ENCODE measurements around the gene SIPA1L2.
"Not testable (repeated sequence)": the region's sequence is repeated elsewhere in the genome, so short reads cannot be mapped to it uniquely, and the experiment has no call there.

Gene SIPA1L2

DNA sequence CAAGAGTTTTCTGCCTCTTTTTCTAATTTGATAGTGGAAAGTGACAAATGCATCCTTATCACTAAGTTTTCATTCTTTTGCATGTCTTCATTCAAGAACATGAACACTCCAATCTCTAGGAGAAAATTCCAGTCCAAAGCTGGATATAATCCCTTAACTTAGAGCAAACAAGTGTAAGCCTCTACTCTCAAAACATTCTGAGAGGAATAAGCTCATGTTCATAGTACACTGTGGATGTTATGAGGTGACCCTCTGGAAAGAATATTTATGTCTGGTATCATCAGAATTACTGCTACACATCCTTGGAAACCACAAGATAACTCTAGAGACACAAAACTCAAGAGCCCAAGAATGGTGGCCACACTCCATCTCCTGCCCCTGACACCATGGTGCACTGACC is 15.1 kb downstream of the SIPA1L2 start:
- DNase-seq = no peak

DNA sequence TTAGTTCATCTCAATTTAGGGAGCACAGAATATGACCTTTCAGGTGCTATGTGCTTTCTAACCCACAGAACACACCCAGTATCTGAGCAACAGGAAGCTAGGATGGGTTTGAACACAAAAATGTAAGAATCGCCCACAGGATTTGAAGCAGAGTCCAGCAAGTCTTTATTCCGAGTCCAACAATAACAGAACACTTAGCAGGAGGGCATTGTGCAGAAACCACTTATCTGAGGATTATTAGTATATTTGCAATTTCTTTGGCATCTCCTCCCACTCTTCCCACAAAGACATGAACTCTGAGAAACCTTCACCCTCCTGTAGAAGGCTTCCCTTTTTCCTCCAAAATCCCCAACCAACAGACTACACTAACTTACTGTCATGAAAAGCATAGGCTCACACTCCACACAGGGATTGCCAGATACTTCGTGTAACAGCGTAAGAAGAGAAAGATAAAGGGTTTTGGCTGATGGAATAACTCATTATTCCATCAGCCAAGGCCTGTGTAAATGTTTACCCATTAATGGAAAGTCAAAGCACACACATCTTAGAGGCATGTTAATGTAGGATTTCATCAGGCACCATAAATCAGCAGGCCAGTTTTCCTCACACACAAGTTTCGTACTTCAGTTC is 16.1 kb downstream of the SIPA1L2 start:
- no peak for DNase-seq

DNA sequence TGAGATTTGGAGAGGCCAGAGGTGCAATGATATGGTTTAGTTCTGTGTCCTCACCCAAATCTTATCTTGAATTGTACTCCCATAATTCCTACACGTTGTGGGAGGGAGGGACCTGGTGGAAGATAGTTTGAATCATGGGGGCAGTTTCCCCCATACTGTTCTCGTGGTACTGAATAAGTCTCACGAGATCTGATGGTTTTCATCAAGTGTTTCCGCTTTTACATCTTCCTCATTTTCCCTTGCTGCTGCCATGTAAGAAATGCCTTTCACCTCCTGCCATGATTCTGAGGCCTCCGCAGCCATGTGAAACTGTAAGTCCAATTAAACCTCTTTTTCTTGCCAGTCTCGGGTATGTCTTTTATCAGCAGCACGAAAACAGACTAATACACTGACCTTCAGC is 17.1 kb downstream of the SIPA1L2 start:
- DNase-seq = not testable (repeated sequence)

DNA sequence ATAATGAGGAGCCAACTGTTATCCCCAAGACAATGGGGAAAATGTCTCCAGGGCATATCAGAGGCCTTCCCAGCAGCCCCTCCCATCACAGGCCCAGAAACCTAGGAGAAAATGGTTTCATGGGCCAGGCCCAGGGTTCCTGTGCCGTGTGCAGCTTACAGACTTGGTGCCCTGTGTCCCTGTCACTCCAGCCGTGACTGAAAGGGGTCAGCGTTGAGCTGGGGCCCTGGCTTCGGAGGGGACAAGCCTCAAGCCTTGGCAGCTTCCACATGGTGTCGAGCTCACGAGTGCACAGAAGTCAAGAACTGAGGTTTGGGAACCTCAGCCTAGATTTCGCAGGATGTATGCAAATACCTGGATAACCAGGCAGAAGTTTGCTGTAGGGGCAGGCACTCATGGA is 18.1 kb downstream of the SIPA1L2 start:
- DNase-seq = no peak

DNA sequence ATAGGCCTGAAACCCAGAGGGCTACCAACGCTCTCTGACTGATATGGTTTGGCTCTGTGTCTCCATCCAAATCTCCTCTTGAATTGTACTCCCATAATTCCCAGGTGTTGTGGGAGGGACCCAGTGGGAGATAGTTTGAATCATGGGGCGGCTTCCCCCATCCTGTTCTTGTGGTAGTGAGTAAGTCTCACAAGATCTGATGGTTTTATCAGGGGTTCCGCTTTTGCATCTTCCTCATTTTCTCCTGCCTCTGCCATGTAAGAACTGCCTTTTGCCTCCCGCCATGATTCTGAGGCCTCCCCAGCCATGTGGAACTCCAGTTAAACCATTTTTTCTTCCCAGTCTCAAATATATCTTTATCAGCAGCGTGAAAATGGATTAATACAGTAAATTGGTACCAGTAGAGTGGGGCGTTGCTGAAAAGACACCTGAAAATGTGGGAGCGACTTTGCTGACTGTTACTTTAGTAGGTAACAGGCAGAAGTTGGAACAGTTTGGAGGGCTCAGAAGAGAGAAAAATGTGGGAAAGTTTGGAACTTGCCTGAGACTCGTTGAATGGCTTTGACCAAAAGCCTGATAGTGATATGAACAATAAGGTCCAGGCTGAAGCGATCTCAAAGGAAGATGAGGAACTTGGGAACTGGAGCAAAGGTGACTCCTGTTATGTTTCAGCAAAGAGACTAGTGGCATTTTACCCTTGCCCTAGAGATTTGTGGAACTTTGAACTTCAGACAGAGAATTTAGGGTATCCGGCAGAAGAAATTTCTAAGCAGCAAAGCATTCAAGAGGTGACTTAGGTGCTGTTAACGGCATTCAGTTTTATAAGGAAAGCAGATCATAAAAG is 18.8 kb downstream of the SIPA1L2 start:
- DNase-seq = not testable (repeated sequence)

DNA sequence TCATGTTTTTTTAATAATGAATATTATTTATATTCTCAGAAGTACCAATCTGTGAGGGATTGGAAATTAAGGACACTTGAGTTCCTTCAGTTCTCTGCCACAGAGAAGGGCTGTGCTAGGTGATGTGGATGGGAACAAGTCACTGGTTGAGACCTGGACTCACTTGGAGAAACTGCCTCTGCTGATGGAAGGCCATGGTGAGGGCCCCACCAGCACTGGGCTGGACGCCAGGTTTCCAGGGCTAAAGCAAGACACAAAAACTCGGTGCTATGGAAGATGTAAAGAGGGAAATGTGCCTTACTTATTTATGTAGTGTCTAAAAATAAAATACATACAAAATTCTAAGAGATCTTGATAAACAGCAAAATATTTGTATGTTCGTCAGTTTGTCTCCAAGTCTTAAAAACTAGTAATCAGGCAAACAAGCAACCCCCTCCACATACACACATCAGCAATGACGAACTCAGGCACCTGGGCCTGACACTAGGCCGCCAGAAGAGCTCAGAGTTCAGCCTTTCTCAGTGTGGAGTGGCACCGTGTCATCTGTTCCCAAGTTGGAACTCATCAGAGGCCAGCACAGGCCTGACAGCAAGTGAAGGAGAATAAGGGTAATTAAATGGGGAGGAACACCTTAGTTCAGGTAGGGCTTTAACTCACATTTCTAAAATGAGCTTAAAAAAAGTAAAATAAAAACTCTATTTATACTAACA is 19.6 kb downstream of the SIPA1L2 start:
- DNase-seq = no peak

DNA sequence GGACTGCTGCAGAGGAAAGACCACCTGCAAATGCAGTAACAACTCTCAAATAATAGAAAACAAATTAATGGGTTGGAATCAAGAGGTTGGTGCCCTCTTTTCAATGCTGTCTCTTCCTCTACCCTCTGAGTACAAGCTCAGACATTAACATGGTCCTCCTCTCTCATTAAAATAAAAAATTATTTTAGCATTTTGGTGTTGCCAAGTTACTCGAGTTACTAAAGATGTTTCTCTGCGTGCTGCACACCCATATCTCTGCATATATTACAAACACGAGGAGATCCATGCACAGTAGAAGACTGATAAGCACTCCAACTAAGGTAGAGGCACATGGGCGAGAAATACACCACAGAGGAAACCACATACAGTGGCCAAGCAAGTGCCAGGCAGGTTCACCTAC is 21.5 kb downstream of the SIPA1L2 start:
- DNase-seq = no peak

DNA sequence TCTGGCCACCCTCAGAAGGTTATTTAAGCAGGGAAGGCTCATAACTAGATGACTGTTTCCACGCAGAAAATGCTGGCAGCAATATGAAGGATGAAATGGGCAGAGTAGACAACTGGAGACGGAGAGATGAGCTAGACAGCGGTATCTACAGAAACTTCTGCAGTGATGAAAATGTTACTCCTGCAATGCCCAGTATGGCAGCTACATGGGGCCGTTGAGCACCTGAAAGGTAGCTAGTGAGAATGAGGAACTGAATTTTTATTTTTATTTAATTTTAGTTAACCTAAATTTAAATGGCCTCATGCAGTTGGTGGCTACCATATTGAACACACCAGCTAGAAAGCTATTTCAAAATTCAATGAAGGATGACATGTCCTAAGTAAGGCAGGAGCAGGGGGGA is 27.3 kb downstream of the SIPA1L2 start:
- no peak for DNase-seq

DNA sequence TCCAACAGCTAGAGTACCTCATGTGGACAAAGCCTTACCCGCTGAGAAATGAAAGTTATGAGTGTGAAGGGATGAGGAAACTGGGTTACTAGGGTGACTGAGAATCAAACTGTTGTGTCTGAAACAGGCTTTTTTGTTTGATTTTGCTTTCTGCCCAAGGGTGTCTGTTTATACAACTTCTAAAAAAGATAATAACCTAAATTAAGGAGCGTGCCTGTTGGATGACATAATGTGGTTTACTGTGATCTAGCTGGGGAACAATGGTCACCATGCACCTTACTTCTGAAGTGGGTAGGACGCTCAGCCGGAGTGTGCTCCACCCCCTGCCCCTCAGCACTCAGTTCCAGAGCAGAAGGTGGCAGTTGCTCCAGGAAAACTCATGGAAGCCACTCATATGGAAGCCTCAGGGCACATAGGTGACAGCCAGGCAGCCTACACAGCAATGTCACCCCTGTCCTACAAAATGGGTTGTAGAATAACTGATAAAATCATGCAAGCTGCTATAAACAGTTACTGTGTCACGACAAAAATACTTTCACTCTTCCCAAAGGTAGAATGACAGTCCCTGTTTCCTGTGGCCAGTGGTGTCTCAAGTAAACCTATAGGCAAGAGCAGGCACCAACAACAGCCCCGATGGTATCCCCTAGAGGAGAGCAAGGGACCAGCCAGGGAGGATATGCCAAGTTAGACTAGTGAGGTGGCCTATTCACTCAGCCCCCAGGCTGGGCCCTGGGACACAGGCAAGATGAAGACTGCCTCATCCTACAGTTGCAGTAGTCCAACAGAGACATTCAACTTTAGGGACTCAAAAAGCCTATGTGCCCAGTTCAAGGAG is 29.3 kb downstream of the SIPA1L2 start:
- peak; percentile 63 for DNase-seq

DNA sequence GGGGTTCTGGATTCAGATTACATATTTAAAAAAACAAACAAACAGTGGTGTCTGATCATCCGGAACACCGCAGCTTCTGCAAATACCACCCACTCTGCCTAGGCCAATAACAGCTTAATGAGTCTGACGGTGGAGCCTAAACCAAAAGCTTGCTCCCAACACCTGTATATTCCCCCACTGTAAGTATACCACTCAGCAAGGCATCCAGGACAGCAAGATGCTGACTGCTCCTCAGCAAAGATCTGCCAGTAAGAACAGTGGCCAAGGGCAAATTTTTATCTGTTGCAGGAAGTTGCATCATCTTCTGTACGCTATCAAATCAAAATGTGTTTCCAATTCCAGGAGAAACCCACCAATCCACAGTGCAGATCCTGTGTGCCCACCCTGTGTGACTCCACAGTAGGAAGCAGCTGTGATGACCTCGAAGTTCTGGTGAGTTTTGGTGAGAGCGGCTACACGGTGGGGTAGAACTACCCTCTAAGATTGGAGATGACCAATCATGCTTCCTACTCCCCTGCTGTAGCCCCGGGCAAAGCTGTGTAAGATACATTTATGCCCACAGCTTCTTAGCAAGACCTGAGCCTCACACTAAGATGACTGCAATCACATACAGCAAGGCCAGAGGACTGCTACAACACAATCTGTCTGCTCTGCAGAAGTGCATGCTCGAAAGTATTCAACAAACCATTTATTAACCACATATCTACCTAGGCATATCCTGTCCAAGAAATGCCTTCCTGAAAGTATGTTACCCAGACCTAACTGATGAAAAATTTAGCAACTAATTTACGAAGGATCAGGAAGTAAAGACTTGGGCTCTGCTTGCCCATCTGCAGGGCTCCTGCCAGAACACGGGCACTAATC is 30.5 kb downstream of the SIPA1L2 start:
- DNase-seq = peak; percentile 83

DNA sequence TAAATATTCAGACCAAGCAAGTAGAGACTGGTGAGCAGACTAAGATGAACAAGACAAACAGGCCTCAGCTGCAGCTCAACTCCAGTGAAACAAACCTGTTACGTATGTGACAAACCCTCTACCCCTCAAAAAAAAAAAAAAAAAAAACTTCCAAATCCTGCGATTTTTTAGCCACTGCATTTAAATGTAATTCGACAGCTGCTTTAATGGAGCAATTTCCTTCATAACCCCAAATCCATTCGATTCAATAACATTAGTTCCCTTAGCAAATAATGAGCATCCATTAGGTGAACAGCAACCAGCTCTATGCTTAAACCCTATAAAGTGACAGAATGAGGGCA is 31.1 kb downstream of the SIPA1L2 start:
- no peak for DNase-seq

DNA sequence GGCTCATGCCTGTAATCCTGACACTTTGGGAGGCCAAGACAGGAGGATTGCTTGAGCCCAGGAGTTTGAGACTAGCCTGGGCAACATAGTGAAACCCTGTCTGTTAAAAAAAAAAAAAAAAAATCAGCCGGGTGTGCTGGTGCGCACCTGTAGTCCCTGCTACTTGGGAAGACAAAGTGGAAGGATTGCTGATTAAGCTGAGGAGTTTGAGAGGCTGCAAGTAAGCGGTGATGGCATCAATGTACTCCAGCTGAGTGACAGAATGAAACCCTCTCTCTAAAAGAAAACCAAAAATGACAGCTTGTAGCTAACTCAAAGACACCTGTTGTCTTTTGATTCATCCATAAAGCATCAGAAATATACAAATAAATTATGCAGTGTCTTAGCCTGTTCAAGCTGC is 31.8 kb downstream of the SIPA1L2 start:
- no peak for DNase-seq

DNA sequence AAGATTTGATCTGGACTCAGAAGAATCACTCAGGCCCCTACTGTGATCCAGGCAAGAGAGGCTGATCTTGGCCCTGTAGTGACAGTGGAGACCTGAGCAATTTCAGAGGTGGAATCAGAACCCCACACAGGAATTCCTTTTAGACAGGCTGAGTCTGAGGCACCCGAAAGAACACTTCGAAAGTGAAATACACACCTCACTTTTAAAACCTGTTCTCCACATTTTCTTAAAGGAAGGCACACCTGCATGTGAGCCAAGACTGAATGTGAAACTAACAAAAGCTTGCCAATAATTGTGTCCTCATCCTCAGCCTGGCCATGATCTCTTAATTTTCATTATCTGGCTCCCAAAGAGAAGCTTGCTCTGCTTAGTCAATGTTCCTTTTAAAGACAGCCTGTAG is 32.2 kb downstream of the SIPA1L2 start:
- no peak for DNase-seq

DNA sequence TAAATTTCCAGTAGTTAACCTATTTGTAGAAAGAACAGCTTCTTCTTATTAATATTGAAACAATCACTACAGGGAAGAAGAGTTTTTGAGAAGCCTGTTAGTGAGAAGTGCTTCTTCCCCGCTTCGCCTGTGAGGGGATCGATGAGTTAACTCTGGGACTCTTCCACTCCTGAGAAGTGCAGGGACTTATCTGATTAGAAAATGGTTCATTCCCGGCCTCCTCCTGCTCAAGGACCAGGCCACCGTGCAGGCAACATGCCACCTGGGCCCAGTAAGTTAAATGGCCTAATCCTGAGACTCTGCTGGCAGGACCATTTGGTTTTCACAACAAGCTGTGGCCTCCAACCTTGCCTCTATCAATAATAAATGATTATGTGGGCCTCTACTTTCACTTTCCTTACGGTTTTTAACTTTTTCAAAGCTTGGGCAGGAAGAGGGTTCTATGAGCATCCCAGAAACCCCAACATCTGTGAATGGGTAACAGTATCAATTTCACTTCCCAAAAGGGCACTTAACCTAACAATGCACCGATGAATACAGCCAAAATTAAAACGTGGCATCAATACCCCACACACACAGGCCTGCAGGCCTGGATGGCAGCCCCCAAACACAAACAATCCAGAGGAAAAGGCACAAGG is 33.1 kb downstream of the SIPA1L2 start:
- DNase-seq = no peak

DNA sequence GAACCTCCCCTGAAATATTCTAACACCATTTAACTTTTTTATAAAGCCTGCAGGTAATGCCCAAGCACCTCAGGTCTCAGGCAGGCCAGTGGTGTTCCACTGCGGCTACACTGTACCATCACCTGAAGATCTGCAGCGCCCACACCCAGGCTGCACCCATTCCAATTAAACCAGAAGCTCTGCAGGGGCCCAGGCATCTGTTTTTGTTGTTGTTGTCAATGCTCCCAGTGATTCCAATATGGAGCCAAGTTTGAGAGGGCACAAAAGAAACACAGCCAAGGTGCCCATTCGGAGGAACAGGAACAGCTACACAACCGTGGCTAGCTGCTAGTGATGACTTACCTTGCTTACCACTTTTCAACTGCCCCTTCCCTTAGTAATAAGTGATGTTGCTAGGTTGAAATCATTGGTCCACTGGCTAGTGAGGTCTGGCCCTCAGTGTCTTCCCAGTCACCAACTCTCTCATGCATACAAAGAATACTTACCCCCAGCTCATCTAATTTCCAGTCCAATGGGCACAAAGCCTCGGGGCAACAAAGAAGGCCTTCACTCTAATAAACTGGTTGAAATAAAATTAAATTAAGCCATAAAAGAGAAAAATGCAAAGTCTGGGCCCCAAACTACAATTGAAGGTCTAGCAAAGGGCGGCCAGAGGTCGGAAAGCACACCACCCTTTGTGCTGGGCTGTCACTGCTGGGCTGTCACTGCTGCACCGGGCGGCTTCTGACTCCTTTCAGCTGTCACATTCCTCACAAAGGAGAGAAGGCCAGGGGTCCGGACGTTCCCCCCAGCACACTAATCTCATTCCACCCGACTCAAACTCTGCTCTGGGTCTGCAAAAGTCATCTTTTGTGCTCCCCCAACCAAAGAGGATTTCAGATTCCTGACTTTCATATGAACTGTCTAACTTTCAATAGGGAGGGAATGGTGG is 34.9 kb downstream of the SIPA1L2 start:
- no peak for DNase-seq

DNA sequence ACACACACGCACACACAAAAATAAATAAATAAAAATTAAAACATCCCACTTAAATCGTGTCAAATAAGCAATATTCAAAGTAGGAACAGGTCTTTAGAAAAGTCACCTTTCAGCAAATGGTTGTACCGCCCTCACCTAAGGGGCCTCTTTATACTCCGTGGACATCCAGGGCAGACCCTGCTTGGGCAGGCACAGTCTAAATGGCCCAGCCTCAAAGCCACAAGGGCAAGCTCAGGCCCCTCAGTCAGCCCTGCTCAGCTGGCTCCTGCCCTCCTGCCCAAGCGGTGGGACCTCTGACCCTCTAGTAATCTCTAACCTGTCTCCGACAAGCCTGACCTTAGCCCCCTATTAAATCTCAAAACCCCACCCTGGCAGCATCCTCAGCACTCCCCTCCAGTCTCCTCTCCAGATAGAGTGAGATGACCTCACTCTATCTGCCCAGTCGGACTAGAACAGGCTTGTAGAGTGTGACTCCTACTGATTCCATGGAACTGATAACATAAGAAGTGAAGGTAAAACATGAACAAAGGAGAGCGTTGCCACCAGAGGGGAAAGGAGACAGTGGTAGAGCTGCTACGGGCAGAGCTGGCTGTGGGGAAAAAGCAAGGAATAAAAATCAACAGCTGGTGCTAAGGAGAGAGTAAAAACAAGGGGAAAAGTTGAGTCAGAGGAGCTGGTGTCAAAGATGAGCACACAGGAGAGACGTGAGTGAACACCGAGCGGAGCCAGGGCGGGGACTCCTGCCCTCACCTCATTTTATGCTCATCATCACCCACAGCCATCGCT is 36.0 kb downstream of the SIPA1L2 start:
- no peak for DNase-seq

DNA sequence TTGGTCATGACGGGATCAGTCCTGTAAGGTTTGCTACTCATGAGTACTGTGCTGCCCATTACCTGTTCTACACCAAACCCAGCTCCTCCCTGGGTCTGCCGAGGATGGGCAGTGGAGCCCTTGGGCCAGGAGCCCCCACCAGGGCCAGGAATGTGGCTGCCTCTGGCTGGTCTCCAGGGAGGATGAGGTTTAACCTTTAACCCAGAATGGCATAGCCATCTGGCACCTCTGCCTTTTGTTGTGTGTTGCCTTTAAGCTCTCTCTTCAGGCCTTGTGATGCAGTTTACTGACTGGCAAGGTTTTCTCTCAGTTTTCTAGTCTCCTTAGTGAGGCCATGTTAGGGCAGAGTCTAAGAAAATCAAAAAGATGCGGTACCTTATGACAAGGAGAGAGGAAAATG is 38.6 kb downstream of the SIPA1L2 start:
- DNase-seq = no peak

DNA sequence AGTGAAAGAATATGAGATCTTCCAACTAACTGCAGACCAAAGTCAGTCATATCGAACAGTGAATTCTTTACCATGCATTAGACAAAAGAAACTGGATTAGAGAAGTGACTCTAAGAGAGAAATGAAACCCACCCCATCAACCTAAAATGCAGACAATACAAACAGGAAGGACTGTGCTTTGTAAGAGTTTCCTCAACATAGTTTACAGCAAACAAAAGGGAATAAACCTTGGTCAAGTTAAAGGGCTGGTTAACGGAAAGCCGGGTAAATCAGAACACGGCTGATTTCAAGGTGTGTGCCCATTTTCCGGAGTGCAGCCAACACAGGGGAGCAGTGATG is 39.2 kb downstream of the SIPA1L2 start:
- no peak for DNase-seq

DNA sequence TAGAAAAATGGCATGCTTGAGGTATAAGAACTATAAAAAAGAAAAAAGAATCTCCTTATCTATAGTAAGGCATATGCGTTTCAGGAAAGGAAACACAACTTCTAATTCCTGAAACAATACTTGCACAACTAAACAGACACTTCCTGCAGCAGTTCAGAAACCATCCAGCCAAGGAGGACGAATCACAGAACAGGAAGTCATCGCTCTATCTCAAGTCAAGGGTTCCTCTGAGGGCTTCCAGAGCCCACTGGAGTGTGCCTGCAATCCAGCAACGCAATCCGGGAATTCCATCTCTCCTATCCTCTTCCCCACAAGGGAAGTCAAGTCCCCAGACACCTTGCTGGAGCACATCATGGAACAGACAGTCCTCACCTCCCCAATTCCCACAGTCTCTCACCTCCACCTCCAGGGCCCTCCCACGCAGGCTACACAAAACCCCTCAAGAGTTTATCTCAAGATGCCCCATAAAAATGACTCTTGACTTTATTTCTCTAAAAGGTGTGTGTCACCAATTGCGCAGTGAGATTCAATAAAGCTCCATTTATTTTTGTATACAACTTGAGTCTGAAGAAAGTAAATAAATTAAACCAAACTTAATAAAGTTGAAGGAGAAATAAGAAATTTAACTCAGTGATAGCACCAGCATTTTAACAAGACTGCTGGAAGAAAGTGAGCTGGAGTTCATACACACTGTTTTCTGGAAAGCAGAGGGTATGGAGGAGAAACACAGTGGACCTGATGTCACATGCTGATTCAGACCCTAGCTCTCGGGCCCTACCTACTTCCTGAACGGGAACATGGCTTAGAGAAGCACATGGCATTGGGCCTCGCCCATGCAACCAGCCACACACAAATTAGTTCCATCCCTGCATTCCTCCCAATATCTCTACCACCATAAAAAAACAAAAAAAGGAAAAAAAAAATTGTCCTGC is 39.9 kb downstream of the SIPA1L2 start:
- no peak for DNase-seq
